Raji (cell line): Measurements from ENCODE around the gene GSG1L.

Experiments used
- POLR2A ChIP-seq: IDR thresholded peaks from 2 replicates; pipeline ENCODE4 v1.6.1; 2011; ENCODE audit warnings: low read depth, low read length, control low read depth; ENCODE audit not compliant: insufficient read depth

The GSG1L gene

GRCh38 chr16:28098959-28099945 lies 35.7 kb upstream of the GSG1L start:
- TF ChIP-seq POLR2A, result no peak

- no peak for TF ChIP-seq POLR2A
These were observed 34.9 kb upstream of the GSG1L start for GRCh38 chr16:28098171-28098958.

DNA sequence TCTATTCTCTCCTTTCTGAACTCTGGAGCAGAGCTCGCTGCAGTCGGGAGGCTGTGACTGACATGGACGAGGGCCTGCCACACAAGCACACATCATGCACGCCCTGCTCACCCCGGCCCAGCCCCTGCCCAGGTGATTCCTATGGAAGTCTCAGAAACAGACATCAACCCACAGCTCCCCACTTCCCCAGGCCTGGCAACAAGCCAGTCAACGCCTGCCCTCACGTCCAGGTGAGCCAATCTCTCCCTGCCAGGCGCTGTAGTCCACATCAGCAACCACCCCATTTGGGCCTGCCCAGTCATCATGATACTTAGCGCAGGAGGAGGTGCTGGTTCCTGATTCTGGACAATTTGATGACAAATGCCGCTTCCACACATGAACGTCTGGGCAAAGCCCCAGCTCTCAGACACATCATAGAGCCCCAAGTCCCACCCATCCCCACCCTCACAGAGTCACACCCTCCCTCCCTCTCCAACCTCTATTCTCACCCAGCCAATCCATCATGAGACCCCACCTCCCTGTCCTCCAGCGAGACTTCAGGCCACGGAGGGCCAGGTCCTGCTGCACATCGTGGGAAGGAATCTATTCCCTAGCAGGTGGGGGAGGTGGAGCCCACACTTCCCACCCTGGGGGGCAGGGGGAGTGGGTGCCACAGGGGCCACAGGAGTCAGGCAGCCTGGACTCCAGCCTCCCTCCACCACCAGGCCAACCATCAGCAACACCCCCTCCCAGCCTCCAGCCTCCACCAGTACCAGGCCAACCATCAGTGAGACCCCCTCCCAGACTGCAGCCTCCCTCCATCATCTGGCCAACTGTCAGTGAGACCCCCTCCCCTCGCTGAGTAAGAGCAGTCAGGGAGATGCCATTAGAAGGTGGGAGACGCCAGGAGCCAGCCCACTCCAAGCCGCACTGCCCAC lies 33.7 kb upstream of the GSG1L start:
- TF ChIP-seq POLR2A, result no peak

DNA sequence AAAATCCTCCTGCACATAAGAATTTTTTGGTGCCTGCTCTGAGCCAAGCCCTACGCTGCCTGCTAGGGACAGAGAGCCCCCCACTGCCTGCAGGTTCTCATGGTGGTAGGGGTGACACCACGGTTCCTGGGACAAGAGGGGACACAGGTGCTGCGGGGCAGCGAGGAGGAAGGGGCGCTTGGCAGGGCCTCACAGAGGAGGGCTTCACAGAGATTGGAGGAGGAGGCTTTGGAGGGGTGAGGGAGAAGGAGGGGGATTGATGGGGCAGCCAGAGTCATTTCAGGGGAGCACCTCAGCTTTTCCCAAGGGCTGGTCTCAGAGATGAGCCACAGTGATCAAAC lies 29.8 kb upstream of the GSG1L start:
- TF ChIP-seq POLR2A, result no peak

DNA sequence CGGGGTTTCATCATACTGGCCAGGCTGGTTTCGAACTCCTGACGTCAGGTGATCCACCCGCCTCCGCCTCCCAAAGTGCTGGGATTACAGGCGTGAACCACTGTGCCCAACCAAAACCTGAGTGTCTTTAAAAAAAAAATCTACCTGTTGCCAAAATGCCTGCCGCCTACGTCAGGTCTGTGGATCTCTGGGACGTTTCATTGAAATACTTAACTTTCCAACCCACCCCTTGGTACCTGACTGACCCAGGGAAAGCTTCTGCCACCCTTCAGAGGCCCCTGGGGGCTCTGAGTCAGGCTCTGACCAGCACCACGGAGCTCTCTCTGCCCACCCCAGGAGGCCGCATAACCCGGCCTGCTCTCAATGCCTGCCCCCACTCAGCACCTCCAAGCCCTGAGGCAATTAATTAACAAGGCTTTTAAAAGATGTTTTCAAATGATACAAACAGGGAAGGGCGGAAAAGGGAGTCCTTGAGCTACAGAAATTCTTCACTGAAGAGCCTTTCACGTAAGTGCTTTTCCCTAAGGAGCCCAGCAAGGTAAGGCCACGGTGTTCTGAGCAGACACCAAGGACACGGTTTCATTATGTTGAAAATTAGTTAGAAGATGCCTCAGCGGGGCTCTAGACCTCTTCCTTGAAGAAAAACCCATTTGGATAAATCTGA lies 29.3 kb upstream of the GSG1L start:
- TF ChIP-seq POLR2A, result no peak

GRCh38 chr16:28091656-28092055 lies 28.1 kb upstream of the GSG1L start:
- no peak for TF ChIP-seq POLR2A

DNA sequence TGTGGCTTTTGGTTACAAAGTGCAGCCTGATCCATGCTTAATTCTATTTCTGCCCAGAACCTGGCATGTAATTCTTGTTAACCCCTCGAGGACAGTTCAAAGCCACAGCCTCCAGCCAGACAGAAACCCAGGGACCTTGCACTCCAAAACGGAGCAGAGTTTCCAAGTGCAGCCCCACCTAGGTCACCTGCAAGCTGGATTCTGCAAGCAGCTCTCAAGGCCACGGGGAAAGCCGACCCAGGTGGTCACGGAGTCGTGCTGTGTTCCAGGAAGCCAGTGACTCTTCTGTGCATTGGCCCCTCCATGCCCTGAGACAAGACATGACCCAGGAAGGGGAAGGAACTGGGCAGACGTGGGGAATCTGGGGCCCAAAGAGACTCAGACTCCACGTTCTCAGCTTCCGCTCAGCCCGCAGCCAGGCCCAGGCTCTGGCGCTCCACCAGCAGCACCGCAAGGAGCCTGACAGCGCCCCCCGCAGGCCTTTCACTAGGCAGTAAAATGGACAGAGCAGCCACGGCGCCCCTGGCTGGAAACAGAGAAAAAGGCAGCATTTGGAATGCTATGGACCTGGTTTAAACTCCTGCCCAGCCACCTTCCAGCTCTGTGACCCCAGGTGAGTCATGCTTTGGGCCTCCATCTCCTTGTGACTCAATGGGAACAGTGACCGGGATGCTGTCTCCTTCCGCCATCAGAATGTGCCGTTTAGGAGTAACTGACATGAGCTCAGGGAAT lies 27.3 kb upstream of the GSG1L start:
- TF ChIP-seq POLR2A, result no peak

DNA sequence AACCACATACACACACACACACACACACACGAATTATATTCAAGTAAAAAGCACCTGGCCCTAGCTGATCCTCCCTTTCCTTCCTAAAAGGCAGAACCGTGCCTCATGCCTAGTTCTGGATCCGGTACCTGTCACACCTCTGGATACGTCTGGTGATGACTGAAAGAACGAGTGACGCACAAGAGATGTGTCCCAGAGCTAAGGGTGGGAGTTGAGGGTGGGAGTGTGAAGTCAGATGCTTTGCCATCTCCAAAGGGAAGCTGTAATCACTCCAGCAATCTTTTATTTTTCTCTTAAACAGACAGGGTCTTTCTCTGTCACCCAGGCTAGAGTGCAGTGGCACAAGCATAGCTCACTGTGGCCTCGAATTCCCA lies 26.5 kb upstream of the GSG1L start:
- TF ChIP-seq POLR2A, result no peak

DNA sequence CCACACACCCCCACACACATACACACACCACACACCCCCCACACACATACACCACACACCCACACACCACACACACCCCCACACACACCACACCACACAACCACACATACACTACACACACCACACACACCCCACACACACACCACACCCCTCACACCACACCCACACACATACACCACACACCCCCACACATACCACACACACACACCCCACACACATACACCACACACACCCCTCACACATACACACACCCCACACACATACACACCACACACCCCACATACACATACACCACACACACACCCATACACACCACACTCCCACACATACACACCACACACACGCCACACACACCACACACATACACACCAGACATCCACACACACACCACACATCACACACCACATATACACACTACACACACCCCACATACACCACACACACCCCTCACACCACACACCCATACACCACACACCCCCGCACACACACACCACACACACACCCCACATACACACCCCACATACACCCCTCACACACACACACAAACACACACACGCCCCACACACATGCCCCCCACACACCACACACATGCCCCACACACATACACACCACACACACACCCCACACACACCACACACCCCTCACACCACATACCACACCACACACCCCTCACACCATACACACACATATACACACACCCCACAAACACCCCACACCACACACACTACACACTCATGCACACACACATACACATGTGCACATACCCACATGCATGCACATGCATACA lies 25.9 kb upstream of the GSG1L start:
- no peak for TF ChIP-seq POLR2A

GRCh38 chr16:28087675-28088300 lies 24.3 kb upstream of the GSG1L start:
- no peak for TF ChIP-seq POLR2A

DNA sequence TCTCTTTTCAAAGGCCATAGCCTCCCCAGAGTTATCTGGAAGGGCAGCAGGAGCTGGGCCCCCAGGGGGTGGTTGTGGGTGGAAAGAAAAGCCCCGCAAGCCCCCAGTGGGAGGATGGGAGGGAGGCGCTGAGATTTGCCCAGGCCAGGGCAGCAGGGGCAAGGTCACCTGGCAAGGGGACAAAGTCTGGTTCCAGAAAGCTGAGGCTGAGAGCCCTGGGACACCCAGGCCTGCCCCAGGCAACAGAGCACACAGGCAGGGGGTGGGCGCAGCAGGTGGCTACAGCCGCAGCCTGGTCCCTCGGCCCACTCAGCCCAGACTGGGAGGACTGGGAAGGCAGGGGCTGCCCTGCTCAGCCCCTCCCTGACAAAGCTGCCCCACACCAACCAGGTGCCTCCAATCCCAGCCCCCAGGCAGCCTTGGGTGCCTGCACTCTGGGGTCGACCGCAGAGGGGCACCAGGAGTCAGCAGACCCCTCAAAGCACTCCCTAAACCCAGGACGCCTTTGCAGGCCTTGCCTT lies 23.7 kb upstream of the GSG1L start:
- no peak for TF ChIP-seq POLR2A
